Motor neuron (in vitro differentiated cells): ENCODE measurements around the gene MAGI2. TPM values are rescaled to one million over a fixed set of nuclear protein-coding genes. Genes with fewer than 3 reads are reported as not detected.

Experiments
- ATAC-seq, 8 experiments: fragments of 200-7000 bp; cut with Tn5 transposase; replicated peaks in 6 of 8; 2 replicates each; pipeline ENCODE4 v1.8.0; 2021; ENCODE audit warnings: mild to moderate bottlenecking in 8 of 8, moderate library complexity in 8 of 8
- H3K27ac ChIP-seq, 2 donors: fragments of 250-450 bp; sonication (Bioruptor Pico); 2 replicates each; pipeline ENCODE4 v1.9.0; 2021; ENCODE audit warnings: antibody characterized with exemption in 2 of 2, mild to moderate bottlenecking in 2 of 2, moderate library complexity in 1 of 2
- H3K4me1 ChIP-seq, 2 donors: fragments of 250-450 bp; sonication (Bioruptor Pico); replicated peaks in 1 of 2; 2 replicates each; pipeline ENCODE4 v1.6.1; 2021; ENCODE audit warnings: antibody characterized with exemption in 2 of 2, mild to moderate bottlenecking in 2 of 2, moderate library complexity in 1 of 2
- H3K4me3 ChIP-seq, 5 donors: fragments of 250-450 bp; sonication (Bioruptor Pico); 2 replicates each; pipeline ENCODE4 v1.9.0; 2021; ENCODE audit warnings: antibody characterized with exemption in 5 of 5, mild to moderate bottlenecking in 5 of 5, moderate library complexity in 4 of 5
- WGBS, 10 experiments: fragments of 450-650 bp; shearing (Covaris generic); methylation state at CpG; one replicate each; pipeline ENCODE4 v1.0.0; 2022; 5-methylcytosine and 5-hydroxymethylcytosine counted together
- in situ Hi-C, 9 experiments: fragments of 400-800 bp; cut with MboI; loops; one replicate each; pipeline ENCODE4 v1.15.0; 2021; ENCODE audit warnings: low sequenced_read_pairs in 9 of 9, low pct_unique_long_range_greater_than_20kb in 2 of 9; ENCODE audit not compliant: unreplicated experiment in 9 of 9
- total RNA-seq, 8 experiments: library from RNA; unstranded; fragments of 300-600 nt; gene quantifications; 2 replicates each; pipeline versions ENCODE4 v1.2.3 to v1.2.4, GENCODE V29; 2022

Gene MAGI2
- total RNA-seq, 8 experiments from 2014 or later, result 8.8 to 81.9 (median 28.2) TPM

DNA sequence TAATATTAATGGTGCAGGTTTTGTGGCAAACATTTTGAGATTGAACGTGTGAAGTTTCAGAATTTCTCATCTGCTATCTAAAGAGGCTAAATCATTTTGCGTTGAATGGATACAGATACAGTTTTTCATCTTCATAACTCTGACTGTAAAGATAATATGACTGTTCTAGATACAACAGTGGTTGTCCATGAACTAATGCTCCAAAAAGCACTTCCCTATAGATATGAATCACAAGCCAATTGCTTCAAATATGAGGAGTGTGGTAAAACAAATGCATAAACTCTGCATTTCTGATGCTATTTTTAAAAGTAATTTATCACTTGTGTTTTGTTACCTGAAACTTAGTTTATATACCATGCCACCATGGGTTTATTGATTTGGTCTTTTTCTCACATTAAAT lies 750.1 kb downstream of the MAGI2 start:
- in situ Hi-C loops, result no loop called here
- H3K27ac ChIP-seq, result no peak overlapping the region
- 42 to 100% (median 86%) methylated on average over 1 to 2 of the region's 2 CpGs; no CpG with 5 or more reads in 1 of the 10 experiments for WGBS, 10 experiments
- ATAC-seq, result no peak
- no peak overlapping the region for H3K4me3 ChIP-seq
- H3K4me1 ChIP-seq, result no peaks in the 10 kb centered on the region

GRCh38 chr7:78702770-78703169 lies 750.7 kb downstream of the MAGI2 start:
- Histone ChIP-seq H3K4me3 (no peak overlapping the region), H3K27ac (no peak overlapping the region), H3K4me1 (no peaks in the 10 kb centered on the region)
- in situ Hi-C loops, result no loop called here
- ATAC-seq, result peak in 2 of 8 experiments; percentile 98 to 99

GRCh38 chr7:78695826-78696225 lies 757.6 kb downstream of the MAGI2 start:
- no peak overlapping the region for H3K27ac ChIP-seq
- in situ Hi-C loops, result no loop called here
- ATAC-seq, result no peak

DNA sequence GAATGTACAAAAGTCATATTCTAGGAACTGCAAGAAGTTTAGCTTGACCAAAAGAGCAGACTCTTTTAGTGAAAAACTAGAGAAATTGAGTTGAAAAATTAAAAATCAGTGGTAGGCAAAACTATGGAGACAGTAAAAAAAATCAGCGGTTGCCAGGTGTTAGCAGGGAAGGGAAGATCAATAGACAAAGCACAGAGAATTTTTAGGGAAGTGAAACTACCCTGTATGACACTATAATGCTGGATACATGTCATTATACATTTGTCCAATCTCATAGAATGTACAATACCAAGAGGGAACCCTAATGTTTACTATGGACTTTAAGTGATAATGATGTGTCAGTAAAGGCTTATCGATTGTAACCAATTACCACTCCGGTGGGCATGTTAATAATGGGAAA lies 761.9 kb downstream of the MAGI2 start:
- in situ Hi-C loops, result no loop called here
- H3K4me3 ChIP-seq, result no peak overlapping the region
- ATAC-seq, result no peak
- H3K27ac ChIP-seq, result no peak overlapping the region
- H3K4me1 ChIP-seq, result peaks cover 10 to 30% of the 10 kb centered on the region in 2 donors
- WGBS, 10 experiments, result 50 to 100% (median 90%) methylated on average over 1 to 3 of the region's 3 CpGs; no CpG with 5 or more reads in 2 of the 10 experiments

More at GRCh38 chr7:78695826-78696225, 757.6 kb downstream of the MAGI2 start:
- Histone ChIP-seq H3K4me3 (no peak overlapping the region), H3K4me1 (peaks cover 13 to 14% of the 10 kb centered on the region in 2 donors)

GRCh38 chr7:78690174-78690573 lies 763.3 kb downstream of the MAGI2 start:
- in situ Hi-C loops, result no loop called here
- H3K27ac ChIP-seq, result no peak overlapping the region
- H3K4me1 ChIP-seq, result peaks cover 12 to 36% of the 10 kb centered on the region in 2 donors
- no peak overlapping the region for H3K4me3 ChIP-seq
- ATAC-seq, result no peak
- 60 to 100% (median 93%) methylated on average over 1 to 4 of the region's 4 CpGs for WGBS, 10 experiments

GRCh38 chr7:78688376-78688775 lies 765.1 kb downstream of the MAGI2 start:
- Histone ChIP-seq H3K27ac (no peak overlapping the region), H3K4me3 (no peak overlapping the region), H3K4me1 (peaks cover 12 to 36% of the 10 kb centered on the region in 2 donors)
- no peak for ATAC-seq
- WGBS, 10 experiments, result 33 to 100% (median 49%) methylated on average over 1 to 2 of the region's 2 CpGs
- in situ Hi-C loops, result no loop called here

DNA sequence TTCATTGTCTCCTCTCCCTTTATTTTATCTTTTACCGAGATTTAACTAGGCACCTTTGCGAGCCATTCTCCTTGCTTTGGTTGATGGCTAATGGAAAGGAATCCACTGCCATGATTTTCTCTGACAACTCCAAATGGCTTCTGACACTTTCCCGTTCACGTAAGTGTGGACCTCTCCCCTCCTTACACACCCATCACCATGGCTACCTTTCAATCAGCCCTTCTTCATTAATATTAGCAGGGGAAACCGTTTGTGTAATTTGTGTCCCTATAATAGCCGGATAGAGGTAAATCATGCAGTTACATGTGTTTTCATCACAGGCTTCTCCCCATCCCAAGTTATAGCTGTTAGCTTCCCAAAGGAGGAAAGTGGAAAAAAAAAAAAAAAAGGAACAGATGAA lies 767.3 kb downstream of the MAGI2 start:
- whole genome bisulfite sequencing, 10 experiments, result 35 to 84% (median 61%) methylated on average over 3 to 6 of the region's 6 CpGs
- in situ Hi-C loops, result no loop called here
- no peak overlapping the region for H3K27ac ChIP-seq
- H3K4me1 ChIP-seq, result peaks cover 3 to 29% of the 10 kb centered on the region in 2 donors
- no peak overlapping the region for H3K4me3 ChIP-seq
- peak in 4 of 8 experiments; percentile 18 to 61 (median 48) for ATAC-seq

DNA sequence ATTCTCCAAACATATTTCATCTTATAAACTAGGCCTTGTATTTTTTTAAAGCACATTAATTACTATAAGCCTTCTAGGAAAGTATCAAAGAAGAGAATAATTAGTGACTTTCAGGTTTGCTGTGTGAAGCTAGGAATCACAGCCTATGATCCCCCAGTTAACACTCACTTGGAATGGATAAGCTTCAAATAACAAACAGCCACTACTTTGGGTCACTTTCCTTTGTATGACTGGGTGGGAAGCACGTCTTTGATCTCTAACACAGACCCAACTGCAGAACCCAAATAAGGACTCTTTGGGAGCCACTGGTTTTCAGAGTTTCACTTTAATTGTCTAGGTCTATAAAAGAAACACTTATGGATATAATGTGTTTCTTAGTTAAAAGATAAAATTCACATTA lies 769.3 kb downstream of the MAGI2 start:
- no peak for ATAC-seq
- Histone ChIP-seq H3K4me3 (no peak overlapping the region), H3K4me1 (peaks cover 3 to 29% of the 10 kb centered on the region in 2 donors), H3K27ac (no peak overlapping the region)
- in situ Hi-C loops, result no loop called here
- WGBS, 10 experiments, result 0 to 80% (median 46%) methylated on average over 1 of the region's 1 CpG; no CpG with 5 or more reads in 6 of the 10 experiments

GRCh38 chr7:78683566-78683965 lies 769.9 kb downstream of the MAGI2 start:
- peaks cover 3 to 24% of the 10 kb centered on the region in 2 donors for H3K4me1 ChIP-seq
- no peak overlapping the region for H3K4me3 ChIP-seq
- ATAC-seq, result no peak
- 57 to 100% (median 67%) methylated on average over 1 of the region's 1 CpG; no CpG with 5 or more reads in 3 of the 10 experiments for whole genome bisulfite sequencing, 10 experiments
- in situ Hi-C loops, result no loop called here
- H3K27ac ChIP-seq, result no peak overlapping the region

DNA sequence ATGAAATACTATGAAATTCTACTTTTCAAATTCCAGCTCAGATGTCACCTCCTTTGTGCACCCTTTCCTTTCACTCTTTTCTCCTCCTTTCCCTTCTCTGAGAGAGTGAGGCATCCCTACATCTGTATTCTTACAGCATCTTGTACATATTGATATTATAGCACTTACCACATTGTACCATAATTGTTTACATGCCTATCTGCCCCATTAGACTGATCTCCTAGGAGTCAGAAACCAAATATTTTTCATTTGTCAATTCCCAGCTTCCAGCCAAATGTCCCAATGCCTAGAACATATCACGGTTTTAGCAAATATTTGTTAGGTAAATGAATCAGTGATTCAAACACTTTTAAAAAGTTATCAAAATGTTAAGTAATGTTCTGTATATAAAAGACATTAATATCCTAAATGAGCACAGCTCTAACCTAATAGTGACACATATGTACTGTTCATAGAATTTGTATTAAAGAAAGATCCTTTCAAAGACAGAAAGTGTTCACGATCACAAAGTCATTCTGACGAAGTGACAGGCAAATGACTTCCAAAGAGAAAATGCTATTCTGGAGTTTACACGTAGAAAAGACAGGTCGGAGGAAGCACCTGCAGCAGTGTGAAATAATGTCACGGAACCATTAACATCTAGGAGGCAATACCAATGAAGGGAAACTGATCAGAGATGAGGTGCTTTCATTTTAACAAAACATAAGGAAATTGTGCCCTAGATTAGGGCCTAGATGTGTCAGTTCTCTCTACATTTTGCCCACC lies 774.2 kb downstream of the MAGI2 start:
- H3K27ac ChIP-seq, result no peak overlapping the region
- peak in 1 of 8 experiments; percentile 87 for ATAC-seq
- in situ Hi-C loops, result no loop called here
- H3K4me3 ChIP-seq, result no peak overlapping the region
- no peaks in the 10 kb centered on the region for H3K4me1 ChIP-seq
- 35 to 96% (median 82%) methylated on average over 2 to 6 of the region's 6 CpGs; no CpG with 5 or more reads in 1 of the 10 experiments for WGBS, 10 experiments

- H3K4me3 ChIP-seq, result no peak overlapping the region
- in situ Hi-C loops, result no loop called here
- 64 to 100% (median 92%) methylated on average over 2 of the region's 2 CpGs; no CpG with 5 or more reads in 2 of the 10 experiments for WGBS, 10 experiments
- no peak overlapping the region for H3K27ac ChIP-seq
- no peak for ATAC-seq
- H3K4me1 ChIP-seq, result no peaks in the 10 kb centered on the region
These were observed 776.1 kb downstream of the MAGI2 start for GRCh38 chr7:78677391-78677790.

- no peaks in the 10 kb centered on the region for H3K4me1 ChIP-seq
- no peak overlapping the region for H3K4me3 ChIP-seq
- no peak for ATAC-seq
- 40 to 100% (median 91%) methylated on average over 1 to 3 of the region's 3 CpGs; no CpG with 5 or more reads in 1 of the 10 experiments for WGBS, 10 experiments
- in situ Hi-C loops, result no loop called here
- H3K27ac ChIP-seq, result no peak overlapping the region
These were observed 778.0 kb downstream of the MAGI2 start for GRCh38 chr7:78675511-78675910.

GRCh38 chr7:78673272-78673671 lies 780.2 kb downstream of the MAGI2 start:
- ATAC-seq, result no peak
- in situ Hi-C loops, result no loop called here
- no peak overlapping the region for H3K27ac ChIP-seq
- H3K4me3 ChIP-seq, result no peak overlapping the region
- H3K4me1 ChIP-seq, result no peaks in the 10 kb centered on the region

DNA sequence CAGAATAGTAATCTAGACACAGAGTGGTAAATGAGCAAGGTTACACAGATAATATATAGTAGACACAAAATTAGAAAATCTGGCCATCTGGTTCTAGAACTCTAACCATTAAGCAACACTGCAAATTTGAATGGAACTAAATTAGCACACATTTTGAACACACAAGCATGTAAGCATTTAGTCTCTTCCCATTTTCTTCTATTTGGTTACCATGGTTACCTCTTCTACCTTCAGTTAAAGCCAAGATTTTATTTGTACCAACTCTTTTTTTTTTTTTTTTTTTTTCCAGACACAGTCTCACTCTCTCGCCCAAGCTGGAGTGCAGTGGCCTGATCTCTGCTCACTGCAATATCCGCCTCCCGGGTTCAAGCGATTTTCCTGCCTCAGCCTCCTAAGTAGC lies 790.5 kb downstream of the MAGI2 start:
- in situ Hi-C loops, result no loop called here
- ATAC-seq, result no peak
- Histone ChIP-seq H3K4me1 (no peaks in the 10 kb centered on the region), H3K4me3 (no peak overlapping the region), H3K27ac (no peak overlapping the region)
- WGBS, 10 experiments, result 50 to 100% (median 96%) methylated on average over 1 to 4 of the region's 4 CpGs; no CpG with 5 or more reads in 2 of the 10 experiments
